RWPE2 (cell line): ENCODE measurements around the gene DTD2.

ENCODE experiments used
- ATAC-seq: fragments of 200-7000 bp; cut with Tn5 transposase; 3 replicates; pipeline ENCODE4 v1.9.1; 2021; ENCODE audit warnings: low read depth
- DNase-seq: peaks from one replicate; pipeline ENCODE4 v3.0.0-alpha.2; 2020; ENCODE audit warnings: low spot score
- H3K27ac ChIP-seq: fragments of 450-650 bp; 2 replicates; pipeline ENCODE4 v1.5.1; 2017; ENCODE audit warnings: mild to moderate bottlenecking; ENCODE audit not compliant: poor library complexity, severe bottlenecking
- H3K27me3 ChIP-seq: fragments of 250-450 bp; sonication (Bioruptor Pico); 2 replicates; pipeline ENCODE4 v1.5.1; 2021; ENCODE audit warnings: mild to moderate bottlenecking, moderate library complexity; ENCODE audit not compliant: insufficient read depth, poor library complexity, severe bottlenecking
- H3K36me3 ChIP-seq: fragments of 250-450 bp; sonication (Bioruptor Pico); 2 replicates; pipeline ENCODE4 v1.5.1; 2020; ENCODE audit warnings: low read depth, mild to moderate bottlenecking, moderate library complexity
- H3K4me1 ChIP-seq: fragments of 250-450 bp; sonication (Bioruptor Pico); 2 replicates; pipeline ENCODE4 v1.5.1; 2021; ENCODE audit warnings: mild to moderate bottlenecking, moderate library complexity; ENCODE audit not compliant: insufficient read depth, poor library complexity, severe bottlenecking
- H3K4me3 ChIP-seq: fragments of 250-450 bp; sonication (Bioruptor Pico); 2 replicates; pipeline ENCODE4 v1.5.1; 2021; ENCODE audit warnings: mild to moderate bottlenecking, moderate library complexity; ENCODE audit not compliant: severe bottlenecking
- H3K9me3 ChIP-seq: fragments of 250-450 bp; sonication (Bioruptor Pico); 2 replicates; pipeline ENCODE4 v1.5.1; 2021; ENCODE audit warnings: mild to moderate bottlenecking, moderate library complexity; ENCODE audit not compliant: severe bottlenecking
- CTCF ChIP-seq: fragments of 450-650 bp; IDR thresholded peaks from one replicate; pipeline ENCODE4 v1.5.1; 2017; ENCODE audit warnings: mild to moderate bottlenecking, moderate library complexity; ENCODE audit not compliant: poor library complexity, severe bottlenecking

The DTD2 gene

GRCh38 chr14:31402764-31403439 lies 54.4 kb downstream of the DTD2 start:
- H3K36me3 ChIP-seq: peaks cover 37% of the 10 kb centered on the region
- DNase-seq: no peak
- no peak for TF ChIP-seq CTCF
- no peak overlapping the region for H3K27ac ChIP-seq
- no peaks in the 10 kb centered on the region for H3K27me3 ChIP-seq
- ATAC-seq: no peak
- H3K9me3 ChIP-seq: no peaks in the 10 kb centered on the region
- no peak overlapping the region for H3K4me3 ChIP-seq
- H3K4me1 ChIP-seq: no peaks in the 10 kb centered on the region

GRCh38 chr14:31401369-31401932 lies 55.9 kb downstream of the DTD2 start:
- Histone ChIP-seq H3K9me3 (no peaks in the 10 kb centered on the region), H3K4me1 (no peaks in the 10 kb centered on the region), H3K4me3 (no peak overlapping the region), H3K36me3 (peaks cover 43% of the 10 kb centered on the region), H3K27me3 (no peaks in the 10 kb centered on the region), H3K27ac (no peak overlapping the region)
- ATAC-seq: no peak
- TF ChIP-seq CTCF: no peak
- DNase-seq: no peak

GRCh38 chr14:31400031-31400638 lies 57.2 kb downstream of the DTD2 start:
- Histone ChIP-seq H3K27me3 (no peaks in the 10 kb centered on the region), H3K36me3 (peaks cover 46% of the 10 kb centered on the region), H3K9me3 (no peaks in the 10 kb centered on the region), H3K4me3 (no peak overlapping the region), H3K4me1 (no peaks in the 10 kb centered on the region), H3K27ac (no peak overlapping the region)
- DNase-seq (no peak), ATAC-seq (no peak)
- TF ChIP-seq CTCF: no peak
